IPS-18c (cell line): ENCODE data around the gene CHRM5.

Experiments
- H3K4me3 ChIP-seq: 2 replicates; pipeline ENCODE4 v1.7.0; 2013; ENCODE audit warnings: low read depth, mild to moderate bottlenecking, low read length, moderate library complexity; ENCODE audit not compliant: insufficient read depth
- H3K9me3 ChIP-seq: one replicate; pipeline ENCODE4 v1.6.1; 2013; ENCODE audit warnings: mild to moderate bottlenecking, low read length, moderate library complexity; ENCODE audit not compliant: control insufficient read depth, insufficient read depth

CHRM5 gene, protein sequence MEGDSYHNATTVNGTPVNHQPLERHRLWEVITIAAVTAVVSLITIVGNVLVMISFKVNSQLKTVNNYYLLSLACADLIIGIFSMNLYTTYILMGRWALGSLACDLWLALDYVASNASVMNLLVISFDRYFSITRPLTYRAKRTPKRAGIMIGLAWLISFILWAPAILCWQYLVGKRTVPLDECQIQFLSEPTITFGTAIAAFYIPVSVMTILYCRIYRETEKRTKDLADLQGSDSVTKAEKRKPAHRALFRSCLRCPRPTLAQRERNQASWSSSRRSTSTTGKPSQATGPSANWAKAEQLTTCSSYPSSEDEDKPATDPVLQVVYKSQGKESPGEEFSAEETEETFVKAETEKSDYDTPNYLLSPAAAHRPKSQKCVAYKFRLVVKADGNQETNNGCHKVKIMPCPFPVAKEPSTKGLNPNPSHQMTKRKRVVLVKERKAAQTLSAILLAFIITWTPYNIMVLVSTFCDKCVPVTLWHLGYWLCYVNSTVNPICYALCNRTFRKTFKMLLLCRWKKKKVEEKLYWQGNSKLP

DNA sequence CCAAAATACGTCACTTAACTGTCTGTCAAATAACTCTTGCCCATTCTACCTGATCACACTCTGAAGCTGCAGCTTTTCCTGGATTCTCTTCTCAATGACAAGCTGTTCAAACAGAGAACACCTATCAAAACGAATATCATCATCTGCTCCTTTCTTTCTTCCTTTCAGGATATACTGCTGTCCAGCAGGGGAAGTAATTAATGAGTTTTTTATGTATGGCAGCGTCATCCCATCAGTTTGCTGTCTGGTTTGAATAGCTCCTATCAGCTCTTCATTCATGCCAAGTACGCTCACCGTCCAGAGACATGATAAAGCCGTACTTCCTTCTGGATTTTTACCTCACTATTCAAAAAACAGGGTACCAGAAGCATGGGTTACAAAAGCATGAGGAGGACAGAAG is at the start of gene CHRM5:
TSS of gene CHRM5 (plus strand) at position 274 of the 400 bp plus-strand sequence. CDS start 94,221 bp downstream, outside the sequence.
- Histone ChIP-seq H3K9me3 (no peaks in the 10 kb centered on the region), H3K4me3 (no peak within 1 kb of the TSS)

DNA sequence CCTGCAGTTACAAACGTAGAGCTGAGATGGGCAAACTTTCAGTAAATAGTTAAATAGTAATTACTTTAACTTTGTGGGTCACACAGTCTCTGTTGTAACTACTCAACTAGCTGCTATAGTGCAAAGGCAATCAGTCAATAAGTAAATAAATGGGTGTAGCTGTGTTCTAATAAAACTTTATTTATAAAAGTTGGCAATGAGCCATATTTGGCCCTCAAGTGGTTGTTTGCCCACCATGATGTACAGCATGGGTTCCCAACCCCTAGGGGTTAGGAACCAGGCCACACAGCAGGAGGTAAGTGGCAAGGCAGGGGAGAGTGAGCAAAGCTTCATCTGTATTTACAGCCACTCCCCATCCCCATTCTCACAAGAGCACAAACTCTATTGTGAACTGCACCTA is 44.9 kb upstream of the CHRM5 start:
- H3K9me3 ChIP-seq = peaks cover 2% of the 10 kb centered on the region
- H3K4me3 ChIP-seq = no peak overlapping the region

DNA sequence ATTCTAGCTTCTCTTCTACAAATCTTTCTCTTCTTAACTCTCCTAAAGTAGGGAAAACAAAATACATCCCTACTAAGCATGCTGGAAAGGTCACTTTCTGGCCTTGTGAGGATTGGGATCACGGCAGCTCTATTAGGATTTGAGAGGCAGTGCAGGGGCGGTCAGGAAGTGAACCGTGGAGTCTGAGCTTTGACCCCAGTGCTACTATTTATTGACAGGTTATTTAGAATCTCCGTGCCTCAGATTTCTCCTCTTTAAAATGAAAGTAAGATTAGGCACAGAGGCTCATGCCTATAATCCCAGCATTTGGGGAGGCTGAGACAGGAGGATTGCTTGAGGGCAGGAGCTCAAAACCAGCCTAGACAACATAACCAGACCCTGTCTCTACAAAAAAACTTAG is 42.0 kb upstream of the CHRM5 start:
- no peak overlapping the region for H3K4me3 ChIP-seq
- peaks cover 2% of the 10 kb centered on the region for H3K9me3 ChIP-seq

DNA sequence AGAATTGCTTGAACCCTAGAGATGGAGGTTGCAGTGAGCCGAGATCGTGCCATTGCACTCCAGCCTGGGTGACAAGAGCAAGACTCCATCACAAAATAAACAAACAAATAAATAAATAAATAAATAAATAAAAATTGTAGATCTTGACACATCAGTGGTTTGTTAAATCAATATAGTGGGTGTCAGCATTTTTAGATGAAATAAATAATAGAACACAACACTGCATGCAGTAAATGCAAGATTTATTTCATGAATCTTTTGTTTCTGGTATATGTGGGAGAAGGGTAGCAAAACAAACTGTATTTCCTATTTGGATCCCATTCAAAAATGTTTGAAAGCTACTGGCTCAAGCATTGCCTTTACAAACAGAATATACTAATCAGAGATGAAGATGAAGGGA is 35.6 kb upstream of the CHRM5 start:
- H3K9me3 ChIP-seq = no peaks in the 10 kb centered on the region
- H3K4me3 ChIP-seq = no peak overlapping the region

DNA sequence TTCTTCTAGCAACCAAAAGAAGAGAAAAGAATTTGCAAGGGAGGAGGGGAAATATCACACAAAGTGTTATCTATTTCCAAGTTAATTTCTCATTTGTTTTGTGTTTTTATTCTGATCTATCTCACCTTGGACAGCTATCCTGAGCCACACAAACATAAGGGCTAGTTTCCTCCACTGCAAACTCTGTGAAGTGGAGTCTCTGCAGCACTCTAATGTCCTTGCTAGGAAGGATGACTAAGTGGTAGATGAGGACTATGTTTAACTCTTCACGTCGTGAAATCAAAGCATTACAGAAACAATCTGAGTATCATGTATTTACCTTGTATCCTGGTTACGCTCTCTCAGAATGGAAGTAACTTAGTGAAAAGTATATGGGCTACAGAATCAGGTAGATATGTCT is 33.9 kb upstream of the CHRM5 start:
- no peak overlapping the region for H3K4me3 ChIP-seq
- H3K9me3 ChIP-seq = no peaks in the 10 kb centered on the region

DNA sequence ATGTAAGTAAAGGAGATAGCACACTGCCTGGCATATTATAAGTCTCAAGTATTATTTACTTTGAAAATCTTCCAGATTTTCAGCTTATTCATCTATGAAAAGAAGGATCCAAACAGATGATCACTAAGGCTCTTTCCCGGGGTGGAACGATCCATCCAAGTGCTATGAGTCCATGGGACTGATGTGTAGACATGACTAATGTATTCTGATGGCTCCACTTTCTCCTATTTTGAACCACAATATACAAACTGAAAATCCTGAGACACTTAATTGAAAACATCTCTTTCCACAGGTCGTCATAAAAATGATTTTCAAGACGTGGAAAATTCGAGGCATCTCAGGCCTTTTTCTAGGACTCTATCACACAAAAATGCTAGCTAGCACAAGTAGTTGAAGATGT is 33.4 kb upstream of the CHRM5 start:
- Histone ChIP-seq H3K4me3 (no peak overlapping the region), H3K9me3 (no peaks in the 10 kb centered on the region)

DNA sequence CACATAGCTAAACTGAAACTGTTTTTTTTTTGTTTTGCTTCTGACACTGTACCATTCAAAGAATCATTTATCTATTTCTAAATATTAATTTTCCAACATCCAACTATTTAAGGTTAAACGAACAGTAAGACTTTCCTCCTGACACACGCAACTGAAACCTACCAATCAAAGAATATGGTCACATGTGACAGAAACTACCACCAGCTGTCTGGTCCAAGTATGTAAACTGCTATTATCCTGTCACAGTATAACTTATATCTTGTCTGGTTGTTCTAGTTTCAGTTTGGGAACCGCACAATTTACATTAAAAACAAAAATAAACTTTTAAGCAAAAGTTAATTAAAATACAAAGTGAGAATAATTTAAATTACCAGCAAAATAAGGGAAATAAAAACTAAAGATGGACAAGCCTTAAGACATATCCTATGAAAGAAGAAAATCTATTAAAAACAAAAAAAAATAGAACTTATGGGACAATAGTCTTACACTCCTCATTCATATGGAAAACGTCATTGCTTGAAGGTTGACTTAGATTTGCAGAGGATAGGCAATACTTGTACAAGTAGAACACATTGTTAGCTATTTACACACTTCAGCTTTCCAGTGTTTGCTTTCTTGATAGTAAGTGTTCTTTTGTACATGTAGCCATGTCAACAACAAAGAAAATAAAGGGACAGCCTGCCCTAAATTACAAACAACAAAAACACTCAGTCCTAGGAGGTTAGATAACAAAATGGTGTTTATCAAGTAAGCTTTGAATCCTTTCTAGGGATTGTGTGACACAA is 26.8 kb upstream of the CHRM5 start:
- Histone ChIP-seq H3K4me3 (no peak overlapping the region), H3K9me3 (peaks cover 4% of the 10 kb centered on the region)

DNA sequence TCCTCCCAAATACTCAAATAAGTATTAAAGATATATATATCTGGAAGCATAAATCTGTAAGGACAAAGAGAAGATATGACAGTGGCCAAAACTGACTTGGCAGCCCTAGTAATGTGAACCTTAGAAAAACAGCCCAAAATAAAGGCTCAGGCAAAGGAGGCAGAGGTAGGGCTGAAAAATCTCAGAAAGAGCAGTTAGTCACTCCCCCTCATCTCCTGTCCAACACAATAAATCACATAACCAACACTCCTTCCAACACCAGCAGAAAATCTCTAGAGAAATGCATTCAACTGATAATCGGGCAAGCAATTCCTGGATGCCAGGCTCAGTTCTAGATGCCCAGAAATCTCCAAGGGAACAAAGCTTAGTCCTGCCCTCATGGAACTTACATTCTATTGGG is 22.1 kb upstream of the CHRM5 start:
- Histone ChIP-seq H3K4me3 (no peak overlapping the region), H3K9me3 (peaks cover 4% of the 10 kb centered on the region)

DNA sequence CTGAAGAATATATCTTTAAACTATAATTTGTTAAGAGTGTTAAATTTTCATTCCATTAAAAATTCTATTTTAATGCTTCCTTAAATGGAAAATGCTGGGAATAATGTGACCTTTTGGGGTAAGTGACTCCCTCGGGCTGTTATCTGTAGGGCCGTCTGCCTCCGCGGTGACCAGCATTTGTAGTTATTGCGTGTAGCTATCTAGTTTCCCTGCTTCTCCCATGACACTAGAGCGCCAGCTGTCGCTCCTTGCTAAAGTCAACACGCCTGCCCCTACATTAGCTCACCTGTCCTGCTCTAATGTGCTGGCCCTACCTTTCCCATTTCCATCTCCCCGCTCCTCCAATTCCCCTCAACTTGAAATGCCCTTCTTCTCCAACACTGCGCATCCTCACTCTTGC is 12.4 kb upstream of the CHRM5 start:
- no peaks in the 10 kb centered on the region for H3K9me3 ChIP-seq

DNA sequence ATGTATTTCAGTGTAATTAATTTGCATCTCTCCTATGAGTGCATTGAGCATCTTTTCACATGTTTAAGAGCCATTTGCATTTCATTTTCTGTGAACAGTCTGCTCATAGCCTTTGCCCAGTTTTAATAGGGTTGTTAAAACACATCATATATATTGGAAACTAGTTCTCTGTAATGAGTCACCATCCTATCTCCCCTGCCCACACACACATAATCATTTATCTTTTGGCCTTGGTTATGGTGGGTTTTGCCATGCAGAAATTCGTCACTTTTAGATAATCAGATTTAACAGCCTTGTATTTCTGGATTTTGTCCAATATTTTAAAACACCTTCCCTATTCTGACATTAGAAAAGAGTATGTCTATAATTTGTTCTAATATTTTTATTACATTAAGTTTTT is 11.9 kb upstream of the CHRM5 start:
- H3K4me3 ChIP-seq = no peak overlapping the region

More for the DNA sequence above, 12.4 kb upstream of the CHRM5 start:
- H3K4me3 ChIP-seq = no peak overlapping the region

DNA sequence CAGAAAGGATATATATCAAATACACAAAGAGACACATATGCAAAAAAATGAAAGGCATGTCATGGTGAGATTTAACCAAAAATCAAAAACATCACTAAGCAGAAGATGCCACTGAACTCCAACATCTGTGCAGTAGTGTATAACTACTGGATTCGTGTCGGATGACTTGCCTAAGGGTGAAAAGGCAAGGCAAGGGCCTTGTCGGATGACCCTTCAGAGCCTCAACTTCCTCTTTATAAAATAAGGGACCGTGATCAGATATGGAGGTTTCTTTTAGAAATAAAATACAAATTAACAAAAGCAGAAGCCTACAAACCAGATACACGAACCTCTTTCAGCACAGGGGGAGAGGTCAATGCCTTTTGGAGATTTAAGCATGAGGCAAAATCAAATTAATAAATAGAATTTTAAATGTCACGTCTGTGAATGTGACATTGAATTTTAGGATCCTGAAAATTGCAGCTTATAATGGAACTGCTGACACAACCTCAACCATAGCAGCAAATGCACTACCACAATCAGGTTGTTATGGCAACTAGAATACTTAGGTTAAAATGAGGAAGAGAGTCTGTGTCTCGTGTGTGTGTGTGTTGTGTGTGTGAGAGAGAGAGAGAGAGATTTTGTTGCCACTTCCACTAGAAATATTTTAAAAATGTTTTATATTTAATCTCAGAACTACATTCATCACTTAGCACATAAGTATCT is 8.3 kb upstream of the CHRM5 start:
- H3K4me3 ChIP-seq = no peak overlapping the region
- H3K9me3 ChIP-seq = no peaks in the 10 kb centered on the region

More for the DNA sequence above, 11.9 kb upstream of the CHRM5 start:
- no peaks in the 10 kb centered on the region for H3K9me3 ChIP-seq

DNA sequence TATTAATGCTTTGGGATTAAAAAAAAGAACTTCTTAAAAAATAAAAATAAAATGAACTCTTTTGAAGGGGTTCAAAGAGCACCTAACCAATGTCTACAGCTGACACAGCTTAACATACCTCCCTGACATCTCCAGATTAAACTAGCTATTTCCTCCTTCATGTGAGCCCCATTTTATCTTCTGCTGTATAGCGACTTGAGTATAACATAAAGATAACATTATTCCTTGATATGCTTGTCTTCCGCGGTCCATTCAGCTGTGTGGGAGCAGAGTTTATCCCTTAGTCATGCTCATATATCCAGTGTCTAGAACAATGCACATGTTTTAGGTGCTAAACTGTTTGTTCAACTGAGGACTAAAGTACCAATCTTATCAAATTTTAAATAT is 7.8 kb upstream of the CHRM5 start:
- no peaks in the 10 kb centered on the region for H3K9me3 ChIP-seq

DNA sequence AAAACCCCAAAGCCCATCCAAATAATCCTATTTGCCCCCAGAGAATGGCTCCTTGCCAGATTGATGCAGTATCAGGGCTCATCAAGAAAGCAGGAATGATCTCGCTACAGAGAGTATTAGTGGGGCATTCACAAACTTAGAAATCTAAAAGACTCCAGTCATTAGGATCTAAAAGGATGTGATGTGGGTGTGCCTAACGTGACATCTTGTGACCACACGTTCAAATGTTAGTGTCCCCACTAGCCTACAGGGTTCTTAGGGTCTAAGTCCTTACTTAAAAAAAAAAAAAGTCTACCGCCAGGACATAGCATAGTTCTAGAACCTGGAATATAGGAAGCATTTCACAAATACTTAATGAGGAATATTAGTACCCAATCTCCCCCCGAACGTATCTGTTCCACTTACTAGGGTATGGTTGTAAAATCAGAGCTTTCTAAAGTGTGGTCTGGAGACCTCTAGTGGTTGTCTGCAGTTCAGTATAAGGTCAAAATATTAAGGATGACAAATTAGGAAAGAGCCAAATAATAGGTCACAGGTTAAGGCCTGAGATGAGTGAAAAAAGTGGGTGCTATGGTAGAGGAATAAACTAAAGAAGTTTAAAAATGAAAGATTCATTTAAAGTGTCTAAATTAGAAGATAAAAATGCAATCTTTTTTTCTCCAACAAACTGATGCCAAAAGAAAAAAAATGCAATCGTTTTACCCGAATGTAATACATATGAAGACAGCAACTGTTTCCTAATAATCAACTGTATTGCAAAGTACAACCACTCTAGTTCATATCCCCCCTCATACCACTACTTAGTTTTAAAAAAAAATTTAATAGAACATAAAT is 4.2 kb upstream of the CHRM5 start:
- no peak overlapping the region for H3K4me3 ChIP-seq
- no peaks in the 10 kb centered on the region for H3K9me3 ChIP-seq

More for the DNA sequence above, 7.8 kb upstream of the CHRM5 start:
- no peak overlapping the region for H3K4me3 ChIP-seq

DNA sequence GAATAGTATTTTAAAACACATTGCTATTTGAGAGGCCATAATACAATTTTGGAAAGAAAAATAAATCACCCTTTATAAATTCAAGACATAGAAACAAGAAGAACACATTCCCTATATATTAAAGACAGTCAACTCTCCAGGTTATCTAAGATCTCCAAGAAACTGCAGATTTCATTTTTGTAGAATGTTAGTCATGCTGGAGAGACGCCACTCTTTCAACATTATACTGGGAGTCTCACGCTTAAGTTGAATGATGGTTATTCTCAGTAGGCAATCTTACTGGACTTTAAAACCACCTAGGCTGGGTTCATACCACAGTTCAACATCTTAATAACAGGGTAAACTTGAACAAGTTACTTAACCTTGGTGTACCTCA is 3.6 kb upstream of the CHRM5 start:
- Histone ChIP-seq H3K4me3 (no peak overlapping the region), H3K9me3 (no peaks in the 10 kb centered on the region)

DNA sequence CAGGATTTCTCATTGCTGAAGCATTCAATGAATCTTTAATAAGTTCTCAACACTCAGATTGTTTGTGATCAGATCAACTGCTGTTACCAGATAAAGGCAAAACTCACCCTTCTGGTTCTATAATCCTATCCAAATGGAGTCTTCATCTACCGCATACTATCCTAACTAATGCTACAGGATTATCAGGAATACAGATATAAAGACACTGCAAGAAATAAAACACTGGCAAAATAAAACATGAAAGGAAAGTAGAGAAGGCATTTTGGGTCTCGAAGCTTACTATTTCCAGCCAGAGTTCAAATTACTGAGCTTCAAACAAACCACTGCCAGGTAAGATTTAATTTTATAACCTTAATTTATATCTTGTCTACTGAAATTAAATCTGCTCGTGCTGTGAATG is 524 bp downstream of the CHRM5 start:
- Histone ChIP-seq H3K9me3 (no peaks in the 10 kb centered on the region), H3K4me3 (no peak overlapping the region)

DNA sequence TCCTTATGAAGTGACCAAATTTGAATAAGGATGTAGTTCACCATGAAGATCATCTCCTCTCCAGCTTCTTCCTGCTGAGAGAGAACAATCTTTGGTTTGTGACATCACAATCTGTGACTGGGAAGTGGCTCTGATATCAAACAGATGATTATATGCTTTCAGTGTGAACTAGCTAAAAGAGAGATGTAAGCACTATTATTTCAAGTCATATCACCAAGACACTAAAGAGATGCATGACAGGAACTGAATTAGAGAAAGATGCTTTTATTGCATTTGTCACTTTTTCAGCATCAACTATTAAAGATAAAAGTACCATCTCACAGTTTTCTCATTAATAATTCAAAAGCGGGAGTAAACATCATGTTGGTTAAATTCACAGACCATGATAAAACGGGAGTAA is 3.5 kb downstream of the CHRM5 start:
- Histone ChIP-seq H3K4me3 (no peak overlapping the region), H3K9me3 (no peaks in the 10 kb centered on the region)

DNA sequence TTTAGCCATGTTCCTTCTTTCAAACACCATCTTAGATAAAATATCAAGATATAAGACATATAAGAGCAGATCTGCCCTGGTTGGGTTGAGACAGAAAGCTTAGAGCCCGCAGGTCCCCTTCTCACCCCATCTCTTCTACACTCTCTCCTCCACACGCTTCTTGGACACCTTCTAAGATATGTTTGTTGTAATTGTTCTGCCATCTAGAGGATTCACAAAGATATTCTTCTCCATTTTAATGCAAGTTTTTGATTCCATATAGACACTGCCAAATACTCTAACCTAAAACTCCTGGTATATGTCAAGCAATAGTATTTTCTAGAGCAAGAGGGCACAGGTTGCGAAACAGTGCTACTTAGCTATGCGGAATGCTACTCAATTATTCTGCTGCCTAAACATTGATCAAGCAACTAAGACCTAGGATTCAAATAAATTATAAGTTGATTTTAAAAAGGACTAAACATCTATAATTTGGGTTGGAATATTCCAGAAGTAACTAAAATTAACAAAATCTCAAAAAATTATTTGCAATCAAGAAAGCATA is 6.8 kb downstream of the CHRM5 start:
- H3K9me3 ChIP-seq = no peaks in the 10 kb centered on the region
- no peak overlapping the region for H3K4me3 ChIP-seq
